NCI-H748 (cell line): ENCODE measurements around the gene LRGUK.

Experiments used
- DNase-seq: peaks from one replicate; lab custom pipeline; 2025; ENCODE audit not compliant: unreplicated experiment; lab: John Stamatoyannopoulos, UW

Gene LRGUK

DNA sequence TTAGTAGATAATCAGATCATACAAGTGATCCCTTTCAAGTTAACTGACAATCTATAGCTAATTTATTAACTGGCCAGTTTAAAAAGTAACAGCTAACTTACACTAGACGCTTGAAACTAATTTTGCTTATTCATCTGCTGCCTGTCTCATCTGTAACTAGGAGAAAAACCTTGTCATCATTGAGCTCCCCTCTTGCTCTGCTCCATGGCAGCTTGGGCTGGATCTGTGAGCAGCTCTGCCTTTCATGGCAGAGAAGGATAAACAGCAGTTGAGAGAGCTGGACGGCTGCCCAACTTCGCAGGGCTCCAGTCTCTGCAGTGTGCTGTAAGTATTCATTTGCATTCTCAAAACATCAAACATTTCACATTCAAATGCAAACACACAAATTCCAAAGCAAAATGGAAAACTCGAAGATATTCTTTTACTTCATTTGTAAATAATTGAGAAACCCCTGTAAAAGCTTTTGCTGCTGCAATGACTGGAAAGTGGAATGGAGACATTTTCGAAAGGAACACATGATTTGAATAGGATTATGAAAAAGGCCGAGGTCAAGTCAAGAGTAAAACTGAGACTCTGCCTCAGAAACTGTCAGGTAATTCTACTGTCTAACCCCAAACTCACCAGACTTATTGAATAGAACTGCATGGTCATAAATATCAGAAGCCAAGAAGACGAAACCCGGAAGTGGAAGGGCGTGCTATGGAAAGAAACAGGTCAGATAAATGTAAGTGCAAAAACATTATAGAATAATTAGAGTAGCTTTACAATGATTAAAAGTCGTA is 172.0 kb downstream of the LRGUK start:
- no peak for DNase-seq

DNA sequence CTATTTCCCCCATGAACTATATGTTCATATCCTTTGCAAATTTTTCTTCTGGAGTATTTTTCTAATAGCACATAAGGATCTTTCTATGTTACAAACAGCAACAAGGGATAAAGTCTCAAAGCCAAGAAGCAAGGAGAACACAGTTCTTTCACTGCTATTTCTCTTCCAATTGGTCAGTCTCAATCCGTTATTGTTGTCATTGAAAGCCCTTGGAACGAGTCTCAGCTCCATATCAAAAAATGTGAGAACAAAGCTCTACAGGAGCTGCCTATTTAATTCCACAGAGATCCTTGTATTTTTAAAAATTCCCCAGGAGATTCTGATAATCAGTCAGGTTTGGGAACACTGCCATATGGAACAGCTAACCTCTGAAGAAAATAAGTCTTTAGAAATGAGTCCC is 173.8 kb downstream of the LRGUK start:
- DNase-seq, result no peak

DNA sequence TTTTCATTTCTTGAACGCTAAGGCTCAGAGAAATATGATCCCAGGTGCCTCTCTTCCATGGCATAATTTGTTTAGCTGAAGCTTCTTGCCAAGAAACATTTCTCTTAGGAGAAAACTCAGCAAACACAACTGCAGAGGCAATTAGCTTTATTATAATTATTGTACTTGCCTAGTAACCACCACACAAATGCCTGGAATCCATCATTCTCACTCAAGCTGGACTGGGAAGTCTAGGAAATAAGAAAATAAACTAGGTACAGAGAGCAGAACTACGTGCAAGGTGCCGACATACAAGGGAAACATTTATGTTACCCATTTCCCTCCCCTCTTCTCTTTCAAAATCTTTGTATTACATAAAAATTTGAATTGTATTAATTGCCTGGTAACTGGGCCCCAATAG is 174.5 kb downstream of the LRGUK start:
- no peak for DNase-seq

DNA sequence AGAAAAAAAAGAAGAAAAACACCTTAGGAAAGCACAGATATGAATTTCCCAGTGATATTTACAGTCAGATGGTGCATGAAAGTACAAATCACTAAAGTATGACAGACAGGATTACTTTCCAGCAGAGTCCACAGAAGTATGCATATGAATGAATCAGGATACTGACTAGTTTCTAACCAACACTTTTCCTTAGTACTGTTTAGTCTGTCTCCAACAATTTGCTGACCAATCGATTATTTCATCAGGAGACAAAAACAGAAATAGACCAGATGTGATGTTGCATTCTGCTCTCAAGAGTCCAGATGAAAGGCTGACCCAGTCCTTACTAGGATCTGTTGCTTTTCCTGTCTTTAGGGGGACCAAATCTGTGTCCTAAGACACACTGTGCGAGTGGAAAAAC is 175.0 kb downstream of the LRGUK start:
- no peak for DNase-seq

DNA sequence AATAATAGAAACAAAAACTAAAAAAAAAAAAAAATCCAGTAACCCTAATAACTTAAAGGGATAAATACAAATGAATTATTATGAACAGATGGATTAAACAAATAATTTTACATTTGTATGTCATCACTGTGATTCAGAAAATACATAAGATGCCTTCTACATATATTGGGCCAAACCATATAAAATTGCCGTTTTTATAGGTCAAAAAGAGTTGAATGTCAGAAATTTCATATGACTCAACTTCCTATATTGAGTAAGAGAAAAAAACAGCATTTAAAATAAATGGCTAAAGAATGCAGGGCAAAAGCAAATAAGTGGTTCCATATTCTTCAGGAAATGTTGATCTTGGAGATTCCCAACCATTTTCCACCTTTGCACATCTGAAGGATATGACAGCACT is 180.2 kb downstream of the LRGUK start:
- DNase-seq, result no peak

DNA sequence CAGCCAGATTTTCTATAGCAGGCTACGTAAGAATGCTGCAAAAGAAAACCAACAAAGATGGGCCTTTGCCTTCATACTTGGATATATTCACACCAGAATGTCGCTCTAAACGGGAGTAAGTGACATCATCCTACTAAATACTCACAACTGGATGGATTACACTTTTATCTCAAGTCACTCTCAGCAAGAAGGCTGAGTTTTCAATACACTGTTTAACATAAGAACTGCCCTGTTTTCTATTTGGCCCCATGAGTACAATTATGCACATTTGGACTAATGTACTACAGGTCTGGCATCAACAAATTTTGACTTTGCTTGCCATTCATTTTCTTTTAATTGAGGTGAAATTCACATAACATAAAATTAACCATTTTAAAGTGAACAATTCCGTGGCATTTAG is 181.4 kb downstream of the LRGUK start:
- no peak for DNase-seq

DNA sequence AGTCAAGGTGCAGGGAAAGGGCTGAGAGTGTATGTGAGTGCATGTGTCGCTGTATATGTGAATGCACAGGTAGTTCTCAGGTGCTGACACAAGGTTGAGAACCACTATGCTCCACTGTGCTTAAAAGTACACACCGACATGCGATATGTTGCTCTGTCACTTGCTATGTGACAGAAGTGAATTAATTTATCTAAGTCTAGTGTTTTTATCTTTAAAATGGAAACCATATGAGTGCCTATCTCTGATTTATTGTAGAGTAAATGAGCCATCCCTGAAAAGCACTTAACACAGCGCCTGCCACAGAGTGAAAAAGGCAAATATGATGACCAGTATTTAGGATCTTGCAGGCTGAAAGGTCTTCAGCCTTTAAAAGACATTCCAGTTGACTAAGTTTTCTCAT is 184.7 kb downstream of the LRGUK start:
- DNase-seq, result no peak

DNA sequence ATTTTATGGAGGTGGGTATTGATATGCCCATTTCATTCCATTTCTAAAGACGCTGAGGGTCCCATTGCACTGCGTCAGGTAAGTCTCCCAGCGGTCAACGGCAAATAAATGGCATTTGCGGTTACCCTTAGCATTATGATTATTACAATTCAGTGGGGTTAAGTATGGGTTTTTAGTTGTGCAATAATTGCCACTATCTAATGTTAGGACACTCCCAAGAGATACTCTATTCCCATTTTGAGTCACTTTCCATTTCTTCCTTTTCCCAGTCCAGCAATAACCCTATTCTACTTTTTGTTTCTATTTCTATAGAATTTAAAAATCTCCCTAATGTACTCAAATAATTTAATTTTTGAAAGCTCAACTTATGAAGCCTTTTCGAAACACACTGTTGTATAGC is 185.6 kb downstream of the LRGUK start:
- DNase-seq, result no peak

DNA sequence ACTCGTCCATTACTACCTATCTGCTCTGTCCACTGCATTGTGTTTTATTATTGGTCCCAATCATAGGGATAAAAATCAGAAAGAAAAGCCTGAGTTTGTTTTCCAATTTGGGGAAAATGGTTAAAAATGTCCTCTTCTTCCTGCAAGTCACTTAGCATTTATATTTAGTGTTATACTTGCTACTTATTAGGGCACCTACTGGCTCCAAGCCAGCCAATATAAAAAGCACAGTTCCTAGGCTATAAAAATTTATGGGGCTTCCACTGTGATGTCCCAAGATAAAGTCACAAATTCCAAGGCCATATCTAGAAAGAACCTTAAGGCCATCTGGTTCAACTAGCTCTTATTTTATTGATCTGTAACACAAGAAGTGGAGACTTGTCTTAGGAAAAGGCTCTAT is 186.4 kb downstream of the LRGUK start:
- DNase-seq, result no peak
